GM20000 (cell line): ENCODE results near the gene CORO2B.

ENCODE experiments used
- DNase-seq: peaks from one replicate; pipeline ENCODE4 v3.0.0; 2012; ENCODE audit warnings: low spot score
- TF ChIP-seq, protein P1 (sequence below): IDR thresholded peaks from 2 replicates; pipeline ENCODE4 v1.5.1; 2012; ENCODE audit warnings: mild to moderate bottlenecking, control low read depth; ENCODE audit errors: extremely low read depth, missing control alignments

CORO2B gene

DNA sequence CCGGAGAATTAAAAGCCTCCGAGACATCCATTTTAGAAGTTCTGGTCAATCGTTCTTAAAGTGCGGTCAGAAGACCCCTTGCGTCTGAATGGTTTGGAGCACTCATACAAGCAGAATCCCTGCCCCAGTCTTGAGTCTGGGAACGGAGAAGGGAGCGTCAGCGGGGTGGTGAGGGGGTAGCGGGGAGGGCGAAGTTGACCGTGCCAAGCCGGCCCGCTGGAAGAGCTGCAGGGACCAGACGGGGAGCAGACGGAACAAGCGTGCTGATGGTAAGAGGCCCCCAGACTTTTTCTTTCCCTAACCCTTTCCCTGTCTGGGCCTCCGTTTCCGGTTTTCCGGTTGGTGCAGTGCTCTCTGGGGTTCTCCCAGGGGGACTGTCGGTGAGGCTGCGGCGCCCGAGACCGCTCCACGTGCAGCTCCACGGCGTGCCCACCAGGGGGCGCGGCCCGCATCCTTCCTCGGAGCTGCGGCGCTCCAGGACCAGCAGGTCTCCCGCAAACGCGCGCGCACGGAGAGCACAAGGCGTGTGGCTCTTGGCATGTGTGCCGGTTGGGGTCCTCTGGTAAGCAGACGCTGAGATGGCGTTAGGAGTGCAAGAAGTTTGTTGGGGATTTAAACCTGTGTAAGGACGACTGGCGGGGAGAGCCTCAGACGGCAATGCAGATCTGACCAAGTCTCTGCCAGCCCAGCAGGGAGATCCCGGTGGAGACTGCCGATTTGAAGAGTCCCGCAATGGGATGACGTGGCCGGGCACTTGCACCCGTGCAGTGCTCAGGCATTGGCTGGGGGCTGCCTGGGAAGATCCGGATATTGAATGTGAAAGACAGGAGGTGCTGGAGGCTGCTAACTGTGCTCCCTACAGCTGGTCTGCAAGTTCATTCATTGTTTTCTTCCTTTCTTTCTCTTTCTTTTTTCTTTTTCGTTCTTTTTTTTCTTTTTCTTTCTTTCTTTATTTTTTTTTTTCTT is 19.2 kb upstream of the CORO2B start:
- DNase-seq, result peak; percentile 82

DNA sequence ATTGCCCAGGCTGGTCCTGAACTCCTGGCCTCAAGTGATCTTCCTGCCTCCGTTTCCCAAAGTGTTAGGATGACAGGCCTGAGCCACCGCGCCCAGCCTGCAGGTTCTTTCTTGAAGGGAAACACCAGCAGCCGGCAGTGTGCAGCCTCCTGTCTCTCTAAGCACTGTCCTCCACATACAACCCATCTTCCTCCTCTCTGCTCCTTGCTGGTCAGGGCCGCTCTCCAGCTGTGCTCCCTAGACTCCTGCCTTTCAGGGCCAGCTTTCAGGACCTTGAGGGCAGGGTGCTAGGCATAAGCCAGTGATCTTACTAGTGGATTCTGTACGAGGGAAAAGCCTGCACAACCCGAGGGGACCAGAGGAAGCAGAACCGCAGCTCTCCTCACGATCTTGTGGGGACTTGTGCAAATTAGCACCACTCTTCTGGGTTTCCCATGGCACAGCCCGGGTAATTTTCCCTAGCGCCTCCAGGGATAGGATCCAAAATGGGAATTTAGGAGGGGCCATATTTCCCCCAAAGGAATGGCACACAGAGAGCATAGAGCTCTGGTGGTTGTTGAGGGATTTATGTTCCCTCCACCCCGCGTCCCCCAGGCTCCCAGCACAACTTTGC is 18.2 kb upstream of the CORO2B start:
- TF ChIP-seq, protein P1, sequence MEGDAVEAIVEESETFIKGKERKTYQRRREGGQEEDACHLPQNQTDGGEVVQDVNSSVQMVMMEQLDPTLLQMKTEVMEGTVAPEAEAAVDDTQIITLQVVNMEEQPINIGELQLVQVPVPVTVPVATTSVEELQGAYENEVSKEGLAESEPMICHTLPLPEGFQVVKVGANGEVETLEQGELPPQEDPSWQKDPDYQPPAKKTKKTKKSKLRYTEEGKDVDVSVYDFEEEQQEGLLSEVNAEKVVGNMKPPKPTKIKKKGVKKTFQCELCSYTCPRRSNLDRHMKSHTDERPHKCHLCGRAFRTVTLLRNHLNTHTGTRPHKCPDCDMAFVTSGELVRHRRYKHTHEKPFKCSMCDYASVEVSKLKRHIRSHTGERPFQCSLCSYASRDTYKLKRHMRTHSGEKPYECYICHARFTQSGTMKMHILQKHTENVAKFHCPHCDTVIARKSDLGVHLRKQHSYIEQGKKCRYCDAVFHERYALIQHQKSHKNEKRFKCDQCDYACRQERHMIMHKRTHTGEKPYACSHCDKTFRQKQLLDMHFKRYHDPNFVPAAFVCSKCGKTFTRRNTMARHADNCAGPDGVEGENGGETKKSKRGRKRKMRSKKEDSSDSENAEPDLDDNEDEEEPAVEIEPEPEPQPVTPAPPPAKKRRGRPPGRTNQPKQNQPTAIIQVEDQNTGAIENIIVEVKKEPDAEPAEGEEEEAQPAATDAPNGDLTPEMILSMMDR, result no peak
- DNase-seq, result no peak

More for the DNA sequence above, 19.2 kb upstream of the CORO2B start:
- TF ChIP-seq, protein P1, result peak; percentile 98

DNA sequence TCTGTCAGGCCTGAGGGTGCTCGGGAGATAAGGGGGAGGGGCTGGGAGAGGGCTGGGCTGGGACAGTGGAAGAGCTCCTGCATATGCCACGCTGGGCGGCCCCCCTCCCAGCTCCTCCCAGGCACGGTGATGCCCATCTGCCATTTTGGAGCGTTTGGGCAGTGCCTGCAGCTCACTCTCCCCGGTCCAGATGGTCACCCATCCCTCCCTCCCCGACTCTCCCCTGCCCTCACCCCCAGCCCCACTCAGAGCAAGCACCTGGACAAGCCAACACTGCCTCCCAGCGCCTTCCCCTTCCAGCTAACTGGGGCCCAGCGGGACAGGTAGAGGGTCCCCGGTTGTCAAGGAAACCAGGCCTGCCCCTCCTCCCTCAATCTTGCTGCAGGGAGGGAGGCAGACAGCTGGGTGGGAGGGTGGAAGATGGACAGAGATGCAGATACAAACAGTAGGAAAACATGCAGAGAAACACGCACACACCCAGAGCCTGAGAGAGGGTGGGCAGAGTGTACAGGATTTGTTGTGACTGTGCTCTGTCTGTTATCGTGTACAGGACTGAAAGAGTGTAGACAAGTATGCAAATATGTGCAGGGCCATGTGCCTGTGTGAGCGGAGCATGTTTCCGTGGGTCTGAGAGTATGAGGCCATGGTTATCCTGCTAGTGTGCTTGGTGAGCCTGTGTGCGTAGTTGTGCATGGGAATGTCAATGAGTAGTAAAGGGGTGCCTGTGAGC is 17.5 kb upstream of the CORO2B start:
- TF ChIP-seq, protein P1, result no peak
- no peak for DNase-seq

DNA sequence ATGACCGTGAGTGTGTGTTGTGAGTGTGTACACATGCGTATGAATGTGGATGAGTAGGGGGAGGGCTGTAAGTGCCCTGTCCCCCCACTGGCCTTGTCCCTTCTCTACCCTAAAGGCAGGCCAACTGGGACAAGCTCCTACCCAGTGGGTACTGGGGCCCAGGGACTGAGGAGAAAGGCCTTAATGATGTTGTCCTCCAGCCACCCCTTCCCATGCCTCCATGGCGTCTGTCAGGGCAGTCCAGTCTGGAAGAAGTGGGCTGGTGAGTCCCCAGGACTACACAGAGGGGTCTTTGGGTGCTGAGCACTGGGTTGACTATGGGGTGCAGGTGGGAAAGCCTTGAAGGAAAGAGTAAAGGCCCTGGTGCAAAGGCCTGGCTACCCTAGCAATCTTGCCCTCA is 16.9 kb upstream of the CORO2B start:
- no peak for DNase-seq
- TF ChIP-seq, protein P1, result no peak

DNA sequence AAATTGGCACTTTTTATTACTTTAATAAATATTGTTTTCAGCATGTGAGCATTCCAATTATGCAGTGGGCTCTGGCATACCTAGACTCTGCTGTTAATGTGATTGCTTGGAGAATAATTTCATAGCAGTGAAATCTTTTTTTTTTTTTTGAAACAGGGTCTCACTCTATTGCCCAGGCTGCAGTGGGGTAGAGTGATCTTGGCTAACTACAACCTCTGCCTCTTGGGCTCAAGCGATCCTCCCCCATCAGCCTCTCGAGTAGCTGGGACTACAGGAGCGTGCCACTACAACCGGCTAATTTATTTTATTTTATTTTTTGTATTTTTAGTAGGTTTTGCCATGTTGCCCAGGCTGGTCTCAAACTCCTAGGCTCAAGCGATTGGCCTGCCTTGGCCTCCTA is 14.6 kb upstream of the CORO2B start:
- TF ChIP-seq, protein P1, result no peak

DNA sequence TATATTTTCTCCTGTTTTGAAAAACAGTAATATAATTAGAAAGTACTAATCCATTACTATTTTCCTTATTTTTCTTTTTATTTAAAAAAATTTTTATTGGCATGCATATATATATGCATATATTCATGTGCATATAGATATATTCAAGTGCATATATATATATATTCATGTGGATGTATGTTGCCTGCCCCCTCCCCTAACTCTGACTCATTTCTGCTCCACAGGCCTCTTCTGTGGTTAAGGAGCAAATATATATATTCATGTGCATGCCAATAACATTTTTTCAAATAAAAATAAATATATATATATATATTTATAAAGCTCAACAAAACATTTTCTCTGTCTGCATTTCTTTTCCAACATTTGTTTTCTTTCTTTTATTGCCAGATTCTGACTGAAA is 13.6 kb upstream of the CORO2B start:
- TF ChIP-seq, protein P1, result no peak
- DNase-seq, result no peak

More for the DNA sequence above, 14.6 kb upstream of the CORO2B start:
- DNase-seq, result no peak
